Endothelial cell of umbilical vein (primary cell): ENCODE data around the gene CCL4. TPM values are rescaled to one million over a fixed set of nuclear protein-coding genes. Genes with fewer than 3 reads are reported as not detected.
"Not testable (repeated sequence)": the region's sequence is repeated elsewhere in the genome, so short reads cannot be mapped to it uniquely, and the experiment has no call there.

Experiments used
- Bru-seq: library from RNA; stranded (reverse); fragments of 400-500 nt; gene quantifications from one replicate; lab custom pipeline; 2021; lab: Mats Ljungman, UMichigan
- BruChase-seq, 2 experiments: library from RNA; stranded (reverse); fragments of 400-500 nt; gene quantifications; one replicate each; lab custom pipeline; 2021; lab: Mats Ljungman, UMichigan
- BruUV-seq: library from RNA; stranded (reverse); fragments of 400-500 nt; replicated peaks from 2 replicates; lab custom pipeline; 2021; lab: Mats Ljungman, UMichigan
- CTCF ChIA-PET: fragments of 300-600, 350-600 bp; sonication (Branson Sonifier 250); formaldehyde crosslinking; loops from one replicate; lab custom pipeline; 2021; ENCODE audit warnings: antibody characterized with exemption, inconsistent platforms; lab: Charles Lee
- POLR2A ChIA-PET: fragments of 300-600, 350-600 bp; sonication (Branson Sonifier 250); formaldehyde crosslinking; loops from one replicate; lab custom pipeline; 2021; ENCODE audit warnings: antibody characterized with exemption, inconsistent platforms; lab: Charles Lee
- DNase-seq: peaks from one replicate; pipeline ENCODE4 v3.0.0-alpha.2; 2011; ENCODE audit warnings: low read depth, low spot score
- FAIRE-seq: peaks from 2 replicates; lab custom pipeline; 2011; peaks lifted over from hg19 to GRCh38; lab: Jason Lieb, UNC
- H2AFZ ChIP-seq: 2 replicates; pipeline ENCODE4 v1.6.0; 2012; ENCODE audit warnings: low read depth, low read length, control low read depth, inconsistent platforms
- H3K27ac ChIP-seq: 2 replicates; pipeline ENCODE4 v1.5.1; 2011; ENCODE audit warnings: low read depth, mild to moderate bottlenecking, control low read depth, low read length, moderate library complexity; ENCODE audit not compliant: insufficient read depth
- H3K27me3 ChIP-seq, 2 experiments: 2 replicates each; pipeline versions ENCODE4 v1.6.0 to v1.6.1; 2011; ENCODE audit warnings: low read length in 2 of 2, mixed read lengths in 1 of 2; ENCODE audit not compliant: control insufficient read depth in 2 of 2, insufficient read depth in 2 of 2
- H3K36me3 ChIP-seq, 2 experiments: 2 replicates in 1 of 2; 3 replicates in 1 of 2; pipeline ENCODE4 v1.5.1; 2011; ENCODE audit warnings: low read length in 2 of 2, mild to moderate bottlenecking in 1 of 2, moderate library complexity in 1 of 2; ENCODE audit not compliant: control insufficient read depth in 2 of 2, insufficient read depth in 2 of 2; ENCODE audit errors: extremely low read depth in 1 of 2
- H3K4me1 ChIP-seq: 3 replicates; pipeline ENCODE4 v1.5.1; 2011; ENCODE audit warnings: mild to moderate bottlenecking, low read length; ENCODE audit not compliant: control insufficient read depth, insufficient read depth; ENCODE audit errors: extremely low read depth
- H3K4me2 ChIP-seq: 2 replicates; pipeline ENCODE4 v1.6.1; 2011; ENCODE audit warnings: low read length, control low read depth, mixed read lengths; ENCODE audit not compliant: insufficient read depth
- H3K4me3 ChIP-seq, 3 experiments: fragments of 200-600 bp in 1 of 3; sonication (generic), shearing (Covaris generic) in 1 of 3; replicated peaks in 1 of 3; 2 replicates each; pipeline ENCODE4 v1.5.1; 2011 to 2016; ENCODE audit warnings: control low read depth in 3 of 3, low read length in 3 of 3, mild to moderate bottlenecking in 2 of 3, inconsistent platforms in 1 of 3, low read depth in 1 of 3, moderate library complexity in 1 of 3; ENCODE audit not compliant: insufficient read depth in 1 of 3
- H3K79me2 ChIP-seq: 2 replicates; pipeline ENCODE4 v1.6.0; 2012; ENCODE audit warnings: low read length, inconsistent platforms; ENCODE audit not compliant: control insufficient read depth, insufficient read depth
- H3K9ac ChIP-seq: replicated peaks from 2 replicates; pipeline ENCODE3; 2011; ENCODE audit warnings: low read length, control low read depth; ENCODE audit not compliant: insufficient read depth; ENCODE audit errors: extremely low read depth
- H3K9me1 ChIP-seq: replicated peaks from 3 replicates; pipeline ENCODE4 v1.6.0; 2011; ENCODE audit warnings: mild to moderate bottlenecking, low read length; ENCODE audit not compliant: control insufficient read depth, insufficient read depth; ENCODE audit errors: extremely low read depth
- H3K9me3 ChIP-seq: replicated peaks from 2 replicates; pipeline ENCODE4 v1.5.1; 2012; ENCODE audit warnings: low read length, inconsistent platforms; ENCODE audit not compliant: control insufficient read depth, insufficient read depth
- H4K20me1 ChIP-seq: replicated peaks from 2 replicates; pipeline ENCODE3; 2011; ENCODE audit warnings: mild to moderate bottlenecking, low read length; ENCODE audit not compliant: control insufficient read depth, insufficient read depth; ENCODE audit errors: extremely low read depth
- CTCF ChIP-seq, 2 donors: IDR thresholded peaks; 1 replicate in 1 of 2; 2 replicates in 1 of 2; pipeline ENCODE4 v1.5.1; 2011; ENCODE audit warnings: low read length in 2 of 2, mild to moderate bottlenecking in 2 of 2, moderate library complexity in 2 of 2, control low read depth in 1 of 2, inconsistent platforms in 1 of 2, low read depth in 1 of 2; ENCODE audit not compliant: insufficient read depth in 1 of 2; ENCODE audit errors: extremely low read depth in 1 of 2
- EZH2 ChIP-seq: IDR thresholded peaks from 2 replicates; pipeline ENCODE4 v1.6.1; 2012; ENCODE audit warnings: borderline replicate concordance, low read depth, mild to moderate bottlenecking, moderate library complexity, low read length, inconsistent platforms; ENCODE audit not compliant: severe bottlenecking
- FOS ChIP-seq: IDR thresholded peaks from 2 replicates; pipeline ENCODE4 v1.6.1; 2011; ENCODE audit warnings: mild to moderate bottlenecking, low read length, moderate library complexity, borderline replicate concordance; ENCODE audit not compliant: insufficient read depth
- GATA2 ChIP-seq: IDR thresholded peaks from 2 replicates; pipeline ENCODE4 v1.7.0; 2011; ENCODE audit warnings: low read depth, mild to moderate bottlenecking, moderate library complexity, mixed read lengths, low read length; ENCODE audit not compliant: insufficient read length, insufficient read depth
- JUN ChIP-seq: IDR thresholded peaks from 2 replicates; pipeline ENCODE4 v1.6.1; 2011; ENCODE audit warnings: borderline replicate concordance, low read depth; ENCODE audit not compliant: insufficient read length, insufficient read depth
- MAX ChIP-seq: IDR thresholded peaks from 2 replicates; pipeline ENCODE4 v1.6.1; 2011; ENCODE audit not compliant: insufficient read depth, insufficient read length
- MYC ChIP-seq: IDR thresholded peaks from one replicate; pipeline ENCODE4 v1.6.1; 2011; ENCODE audit warnings: mild to moderate bottlenecking, low read depth, low read length
- POLR2A ChIP-seq: IDR thresholded peaks from 2 replicates; pipeline ENCODE4 v1.6.1; 2012; ENCODE audit warnings: low read depth, mild to moderate bottlenecking, control low read depth, low read length
- POLR2AphosphoS5 ChIP-seq: IDR thresholded peaks from 2 replicates; pipeline ENCODE4 v1.6.1; 2012; ENCODE audit warnings: low read depth, mild to moderate bottlenecking, control low read depth, low read length, moderate library complexity; ENCODE audit not compliant: insufficient read depth
- dilution Hi-C: fragments of 300-500 bp; cut with MboI; formaldehyde crosslinking; loops from one replicate; pipeline ENCODE4 v1.15.0; 2019; ENCODE audit warnings: low sequenced_read_pairs; ENCODE audit not compliant: extremely low pct_ligation_motif_present
- intact Hi-C: fragments of 100-400 bp; cut with micrococcal nuclease; formaldehyde crosslinking; loops from one replicate; pipeline ENCODE4 v1.10.0; 2022
- long read RNA-seq: library from polyadenylated mRNA; stranded (forward); transcript quantifications from one replicate; pipeline ENCODE4 v2.0.0, GENCODE V29; 2021
- polyA minus RNA-seq, 3 experiments: library from RNA; depleted of rRNA, polyadenylated mRNA; stranded (reverse); fragments of >200 nt; gene quantifications; 1 replicate in 1 of 3; 2 replicates in 2 of 3; pipeline ENCODE4 v1.2.3, GENCODE V29; 2011
- polyA plus RNA-seq, 4 experiments: library from polyadenylated mRNA; depleted of rRNA in 3 of 4; stranded (reverse) in 3 of 4; unstranded in 1 of 4; fragments of >200 nt; gene quantifications; 2 replicates each; pipeline versions ENCODE4 v1.2.1 to v1.2.3, GENCODE V29; 2011 to 2012; ENCODE audit warnings: missing spikeins in 1 of 4
- total RNA-seq: library from RNA; stranded (reverse); gene quantifications from 2 replicates; pipeline ENCODE4 v1.2.3, GENCODE V29; 2021

The CCL4 gene
- total RNA-seq (not detected in 2 replicates), polyA plus RNA-seq (not detected in 2 replicates), polyA minus RNA-seq (not detected in 2 replicates), Bru-seq, nascent RNA (not detected), BruChase-seq, experiment 1, labeled RNA remaining after a 6-hour chase (not detected), BruChase-seq, experiment 2, labeled RNA remaining after a 2-hour chase (not detected)
- not detected in 2 replicates for polyA plus RNA-seq (2011; cell fraction: cytosol; rRNA removed)
- polyA plus RNA-seq (2011; cell fraction: nucleus; rRNA removed), result not detected in 2 replicates
- polyA plus RNA-seq (2012), result not detected in 2 replicates
- not detected for polyA minus RNA-seq (2011; cell fraction: cytosol; rRNA and poly(A)+ RNA removed)
- not detected in 2 replicates for polyA minus RNA-seq (2011; cell fraction: nucleus; rRNA and poly(A)+ RNA removed)
- long read RNA-seq, result 0 reads

GRCh38 chr17:36103401-36103975 is at the start of gene CCL4:
Gene CCL4, plus strand, starts transcription at chr17:36103827. Its CDS starts 79 bp downstream, at chr17:36103906.
- H3K79me2 ChIP-seq, intact Hi-C loops, POLR2A ChIA-PET, BruUV-seq, H3K4me1 ChIP-seq, FAIRE-seq, DNase-seq, H3K9me3 ChIP-seq, H4K20me1 ChIP-seq, H3K27ac ChIP-seq, H3K36me3 ChIP-seq, CTCF ChIA-PET, dilution Hi-C loops, H2AFZ ChIP-seq, H3K27me3 ChIP-seq, H3K4me3 ChIP-seq, H3K9me1 ChIP-seq, H3K9ac ChIP-seq, H3K4me2 ChIP-seq: not testable (repeated sequence)

GRCh38 chr17:36055171-36055570 is 48.5 kb upstream of the CCL4 start:
- intact Hi-C loops, result no loop called here
- POLR2A ChIA-PET, result no interaction called here

More at GRCh38 chr17:36055171-36055570, 48.5 kb upstream of the CCL4 start:
- H3K27ac ChIP-seq, result no peak overlapping the region
- no peaks in the 10 kb centered on the region for H3K4me1 ChIP-seq
- TF ChIP-seq CTCF (IDR thresholded peaks at IDR 0.05; ENCODE audit: extremely low read depth in 1 of 2, insufficient read depth in 1 of 2, low read depth in 1 of 2, low read length in 2 of 2) (no peak), POLR2AphosphoS5 (no peak), POLR2A (no peak), MAX (no peak), EZH2 (no peak), GATA2 (no peak), JUN (no peak), FOS (no peak), MYC (no peak)
- BruUV-seq, result no TSS peak
- H3K9me3 ChIP-seq, result no peaks in the 10 kb centered on the region
- no peaks in the 10 kb centered on the region for H3K79me2 ChIP-seq
- no peak overlapping the region for H2AFZ ChIP-seq
- peaks cover 0 to 4% of the 10 kb centered on the region in 2 experiments for H3K27me3 ChIP-seq
- H3K4me3 ChIP-seq, result no peak overlapping the region
- DNase-seq (no peak), FAIRE-seq (no peak)
- H4K20me1 ChIP-seq, result no peaks in the 10 kb centered on the region
- H3K36me3 ChIP-seq, result no peaks in the 10 kb centered on the region
- dilution Hi-C loops, result no loop called here
- H3K4me2 ChIP-seq, result no peak overlapping the region
- no peaks in the 10 kb centered on the region for H3K9me1 ChIP-seq
- CTCF ChIA-PET, result interaction anchor here (0.7 to 1.8 kb wide), 3 partner anchors 17 to 97 kb away, joined by 3 to 5 read pairs (median 3); no protein-coding TSS in a partner anchor
- H3K9ac ChIP-seq, result no peak overlapping the region
